NCI-H1048 (cell line): Measurements from ENCODE around the gene MPZL2.
"Not testable (repeated sequence)": the region's sequence is repeated elsewhere in the genome, so short reads cannot be mapped to it uniquely, and the experiment has no call there.

Experiments used
- DNase-seq: peaks from one replicate; lab custom pipeline; 2025; lab: John Stamatoyannopoulos, UW

The MPZL2 gene

GRCh38 chr11:118263695-118264568 is at the start of gene MPZL2:
Gene MPZL2 (minus strand): TSS chr11:118264297. CDS start chr11:118264153, 144 bp downstream.
- no peak for DNase-seq

- DNase-seq: no peak
Observed at GRCh38 chr11:118313242-118313641, 49.1 kb upstream of the MPZL2 start.

- DNase-seq: no peak
Observed at GRCh38 chr11:118312328-118312727, 48.2 kb upstream of the MPZL2 start.

GRCh38 chr11:118311518-118311917 is 47.4 kb upstream of the MPZL2 start:
- no peak for DNase-seq

GRCh38 chr11:118310781-118311485 is 46.8 kb upstream of the MPZL2 start:
- no peak for DNase-seq

- DNase-seq: no peak
Observed at GRCh38 chr11:118310271-118310670, 46.2 kb upstream of the MPZL2 start.

- not testable (repeated sequence) for DNase-seq
Observed at GRCh38 chr11:118308995-118309528, 45.0 kb upstream of the MPZL2 start.

GRCh38 chr11:118306556-118306955 is 42.5 kb upstream of the MPZL2 start:
- no peak for DNase-seq

GRCh38 chr11:118305726-118306125 is 41.6 kb upstream of the MPZL2 start:
- no peak for DNase-seq

- no peak for DNase-seq
Observed at GRCh38 chr11:118304568-118305248, 40.6 kb upstream of the MPZL2 start, which contains the start of gene CD3E. Gene CD3E (plus strand): TSS chr11:118304730. CDS start chr11:118304953, 223 bp downstream.

- DNase-seq: no peak
Observed at GRCh38 chr11:118304227-118304567, 40.1 kb upstream of the MPZL2 start.

GRCh38 chr11:118301600-118302195 is 37.6 kb upstream of the MPZL2 start:
- no peak for DNase-seq

- DNase-seq: no peak
Observed at GRCh38 chr11:118295815-118296454, 31.8 kb upstream of the MPZL2 start.

GRCh38 chr11:118295199-118295598 is 31.1 kb upstream of the MPZL2 start:
- DNase-seq: no peak

- DNase-seq: no peak
Observed at GRCh38 chr11:118294053-118294452, 30.0 kb upstream of the MPZL2 start.

- no peak for DNase-seq
Observed at GRCh38 chr11:118291477-118292135, 27.5 kb upstream of the MPZL2 start.

GRCh38 chr11:118290923-118291322 is 26.8 kb upstream of the MPZL2 start:
- DNase-seq: no peak

GRCh38 chr11:118289401-118289800 is 25.3 kb upstream of the MPZL2 start:
- no peak for DNase-seq

- DNase-seq: no peak
Observed at GRCh38 chr11:118287006-118287405, 22.9 kb upstream of the MPZL2 start.

- no peak for DNase-seq
Observed at GRCh38 chr11:118286545-118286944, 22.4 kb upstream of the MPZL2 start.
